ENCODE data around the gene PRCP.

Gene PRCP

GRCh38 chr11:82842019-82842418, 58.2 kb downstream of the PRCP start:
- no peak overlapping the region for H3K4me3 ChIP-seq (ENCODE audit: low read length)
- H3K4me1 ChIP-seq (ENCODE audit: control insufficient read depth, insufficient read depth, low read length) = no peaks in the 10 kb centered on the region
- no peak overlapping the region for H3K9ac ChIP-seq (ENCODE audit: low read length)
- H3K9me3 ChIP-seq (ENCODE audit: control insufficient read depth, low read length) = no peaks in the 10 kb centered on the region
- H3K27me3 ChIP-seq (ENCODE audit: control insufficient read depth, insufficient read depth, low read length) = no peaks in the 10 kb centered on the region
- H3K36me3 ChIP-seq (ENCODE audit: control insufficient read depth, insufficient read depth, low read length) = no peaks in the 10 kb centered on the region

GRCh38 chr11:82837650-82838049, 62.6 kb downstream of the PRCP start:
- H3K4me3 ChIP-seq (ENCODE audit: low read length) = no peak overlapping the region
- H3K4me1 ChIP-seq (ENCODE audit: control insufficient read depth, insufficient read depth, low read length) = no peaks in the 10 kb centered on the region
- no peaks in the 10 kb centered on the region for H3K27me3 ChIP-seq (ENCODE audit: control insufficient read depth, insufficient read depth, low read length)
- no peaks in the 10 kb centered on the region for H3K9me3 ChIP-seq (ENCODE audit: control insufficient read depth, low read length)
- H3K9ac ChIP-seq (ENCODE audit: low read length) = no peak overlapping the region
- no peaks in the 10 kb centered on the region for H3K36me3 ChIP-seq (ENCODE audit: control insufficient read depth, insufficient read depth, low read length)

- H3K4me3 ChIP-seq (ENCODE audit: low read length) = no peak overlapping the region
- H3K9me3 ChIP-seq (ENCODE audit: control insufficient read depth, low read length) = no peaks in the 10 kb centered on the region
- H3K9ac ChIP-seq (ENCODE audit: low read length) = no peak overlapping the region
- no peaks in the 10 kb centered on the region for H3K27me3 ChIP-seq (ENCODE audit: control insufficient read depth, insufficient read depth, low read length)
- H3K4me1 ChIP-seq (ENCODE audit: control insufficient read depth, insufficient read depth, low read length) = no peaks in the 10 kb centered on the region
- H3K36me3 ChIP-seq (ENCODE audit: control insufficient read depth, insufficient read depth, low read length) = no peaks in the 10 kb centered on the region
Measured at GRCh38 chr11:82832983-82833382, 67.2 kb downstream of the PRCP start.

- H3K9me3 ChIP-seq (ENCODE audit: control insufficient read depth, low read length) = no peaks in the 10 kb centered on the region
- H3K9ac ChIP-seq (ENCODE audit: low read length) = no peak overlapping the region
- no peaks in the 10 kb centered on the region for H3K36me3 ChIP-seq (ENCODE audit: control insufficient read depth, insufficient read depth, low read length)
- no peaks in the 10 kb centered on the region for H3K27me3 ChIP-seq (ENCODE audit: control insufficient read depth, insufficient read depth, low read length)
- no peak overlapping the region for H3K4me3 ChIP-seq (ENCODE audit: low read length)
- no peaks in the 10 kb centered on the region for H3K4me1 ChIP-seq (ENCODE audit: control insufficient read depth, insufficient read depth, low read length)
Measured at GRCh38 chr11:82831364-82831763, 68.9 kb downstream of the PRCP start.

GRCh38 chr11:82830746-82831145, 69.5 kb downstream of the PRCP start:
- H3K9me3 ChIP-seq (ENCODE audit: control insufficient read depth, low read length) = no peaks in the 10 kb centered on the region
- no peak overlapping the region for H3K4me3 ChIP-seq (ENCODE audit: low read length)
- H3K36me3 ChIP-seq (ENCODE audit: control insufficient read depth, insufficient read depth, low read length) = no peaks in the 10 kb centered on the region
- H3K4me1 ChIP-seq (ENCODE audit: control insufficient read depth, insufficient read depth, low read length) = no peaks in the 10 kb centered on the region
- H3K9ac ChIP-seq (ENCODE audit: low read length) = no peak overlapping the region
- H3K27me3 ChIP-seq (ENCODE audit: control insufficient read depth, insufficient read depth, low read length) = no peaks in the 10 kb centered on the region

GRCh38 chr11:82829101-82829500, 71.1 kb downstream of the PRCP start:
- no peaks in the 10 kb centered on the region for H3K4me1 ChIP-seq (ENCODE audit: control insufficient read depth, insufficient read depth, low read length)
- H3K4me3 ChIP-seq (ENCODE audit: low read length) = no peak overlapping the region
- no peaks in the 10 kb centered on the region for H3K36me3 ChIP-seq (ENCODE audit: control insufficient read depth, insufficient read depth, low read length)
- no peaks in the 10 kb centered on the region for H3K9me3 ChIP-seq (ENCODE audit: control insufficient read depth, low read length)
- H3K9ac ChIP-seq (ENCODE audit: low read length) = no peak overlapping the region
- H3K27me3 ChIP-seq (ENCODE audit: control insufficient read depth, insufficient read depth, low read length) = no peaks in the 10 kb centered on the region

GRCh38 chr11:82828472-82828871, 71.8 kb downstream of the PRCP start:
- no peaks in the 10 kb centered on the region for H3K4me1 ChIP-seq (ENCODE audit: control insufficient read depth, insufficient read depth, low read length)
- H3K9ac ChIP-seq (ENCODE audit: low read length) = no peak overlapping the region
- H3K36me3 ChIP-seq (ENCODE audit: control insufficient read depth, insufficient read depth, low read length) = no peaks in the 10 kb centered on the region
- H3K27me3 ChIP-seq (ENCODE audit: control insufficient read depth, insufficient read depth, low read length) = no peaks in the 10 kb centered on the region
- no peak overlapping the region for H3K4me3 ChIP-seq (ENCODE audit: low read length)
- H3K9me3 ChIP-seq (ENCODE audit: control insufficient read depth, low read length) = no peaks in the 10 kb centered on the region

GRCh38 chr11:82826526-82826925, 73.7 kb downstream of the PRCP start:
- Histone ChIP-seq H3K36me3 (ENCODE audit: control insufficient read depth, insufficient read depth, low read length) (no peaks in the 10 kb centered on the region), H3K27me3 (ENCODE audit: control insufficient read depth, insufficient read depth, low read length) (no peaks in the 10 kb centered on the region), H3K4me3 (ENCODE audit: low read length) (no peak overlapping the region), H3K4me1 (ENCODE audit: control insufficient read depth, insufficient read depth, low read length) (no peaks in the 10 kb centered on the region), H3K9ac (ENCODE audit: low read length) (no peak overlapping the region), H3K9me3 (ENCODE audit: control insufficient read depth, low read length) (no peaks in the 10 kb centered on the region)

- no peaks in the 10 kb centered on the region for H3K9me3 ChIP-seq (ENCODE audit: control insufficient read depth, low read length)
- no peak overlapping the region for H3K4me3 ChIP-seq (ENCODE audit: low read length)
- no peaks in the 10 kb centered on the region for H3K36me3 ChIP-seq (ENCODE audit: control insufficient read depth, insufficient read depth, low read length)
- H3K27me3 ChIP-seq (ENCODE audit: control insufficient read depth, insufficient read depth, low read length) = no peaks in the 10 kb centered on the region
- no peak overlapping the region for H3K9ac ChIP-seq (ENCODE audit: low read length)
- H3K4me1 ChIP-seq (ENCODE audit: control insufficient read depth, insufficient read depth, low read length) = no peaks in the 10 kb centered on the region
Measured at GRCh38 chr11:82823647-82824619, 76.3 kb downstream of the PRCP start.

- Histone ChIP-seq H3K4me1 (ENCODE audit: control insufficient read depth, insufficient read depth, low read length) (no peaks in the 10 kb centered on the region), H3K9ac (ENCODE audit: low read length) (no peak overlapping the region), H3K27me3 (ENCODE audit: control insufficient read depth, insufficient read depth, low read length) (peaks cover 5% of the 10 kb centered on the region), H3K4me3 (ENCODE audit: low read length) (no peak overlapping the region), H3K36me3 (ENCODE audit: control insufficient read depth, insufficient read depth, low read length) (no peaks in the 10 kb centered on the region), H3K9me3 (ENCODE audit: control insufficient read depth, low read length) (no peaks in the 10 kb centered on the region)
Measured at GRCh38 chr11:82818409-82819043, 81.7 kb downstream of the PRCP start.

- H3K36me3 ChIP-seq (ENCODE audit: control insufficient read depth, insufficient read depth, low read length) = no peaks in the 10 kb centered on the region
- no peaks in the 10 kb centered on the region for H3K4me1 ChIP-seq (ENCODE audit: control insufficient read depth, insufficient read depth, low read length)
- H3K27me3 ChIP-seq (ENCODE audit: control insufficient read depth, insufficient read depth, low read length) = peaks cover 5% of the 10 kb centered on the region
- no peaks in the 10 kb centered on the region for H3K9me3 ChIP-seq (ENCODE audit: control insufficient read depth, low read length)
- H3K9ac ChIP-seq (ENCODE audit: low read length) = no peak overlapping the region
- H3K4me3 ChIP-seq (ENCODE audit: low read length) = no peak overlapping the region
Measured at GRCh38 chr11:82815406-82815805, 84.8 kb downstream of the PRCP start.

- Histone ChIP-seq H3K9ac (ENCODE audit: low read length) (no peak overlapping the region), H3K36me3 (ENCODE audit: control insufficient read depth, insufficient read depth, low read length) (no peaks in the 10 kb centered on the region)
Measured at GRCh38 chr11:82814379-82814778, 85.9 kb downstream of the PRCP start.

More at GRCh38 chr11:82814379-82814778, 85.9 kb downstream of the PRCP start:
- Histone ChIP-seq H3K9me3 (ENCODE audit: control insufficient read depth, low read length) (no peaks in the 10 kb centered on the region), H3K27me3 (ENCODE audit: control insufficient read depth, insufficient read depth, low read length) (peaks cover 5% of the 10 kb centered on the region), H3K4me1 (ENCODE audit: control insufficient read depth, insufficient read depth, low read length) (no peaks in the 10 kb centered on the region), H3K4me3 (ENCODE audit: low read length) (no peak overlapping the region)

All from mucosa of stomach (tissue), 1 donor.